ENCODE results near the gene ATP6V0A4.

Gene ATP6V0A4

DNA sequence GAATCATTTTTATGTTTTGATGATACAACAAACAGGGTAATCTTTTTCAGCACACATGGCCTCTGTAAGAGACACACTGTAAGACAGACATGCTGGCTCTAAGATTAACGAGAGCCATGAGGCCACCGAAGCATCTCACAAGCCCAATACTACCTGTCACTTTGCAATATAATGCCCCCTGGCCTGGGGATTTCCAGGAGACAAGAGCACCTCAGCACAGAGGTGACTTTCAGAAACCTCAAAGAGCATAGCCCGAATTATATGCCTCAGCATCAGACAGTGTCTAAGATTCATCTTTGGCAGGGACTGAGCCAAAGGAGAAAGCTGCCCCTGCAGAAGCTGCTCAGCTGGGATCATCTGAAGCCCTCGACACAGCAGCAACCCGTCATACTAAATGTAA is 44.4 kb downstream of the ATP6V0A4 start:
- no peak for DNase-seq (ENCODE audit: low read depth)
- no peak overlapping the region for H3K4me3 ChIP-seq (ENCODE audit: control insufficient read depth, low read depth, low read length)
- TF ChIP-seq, protein P1, sequence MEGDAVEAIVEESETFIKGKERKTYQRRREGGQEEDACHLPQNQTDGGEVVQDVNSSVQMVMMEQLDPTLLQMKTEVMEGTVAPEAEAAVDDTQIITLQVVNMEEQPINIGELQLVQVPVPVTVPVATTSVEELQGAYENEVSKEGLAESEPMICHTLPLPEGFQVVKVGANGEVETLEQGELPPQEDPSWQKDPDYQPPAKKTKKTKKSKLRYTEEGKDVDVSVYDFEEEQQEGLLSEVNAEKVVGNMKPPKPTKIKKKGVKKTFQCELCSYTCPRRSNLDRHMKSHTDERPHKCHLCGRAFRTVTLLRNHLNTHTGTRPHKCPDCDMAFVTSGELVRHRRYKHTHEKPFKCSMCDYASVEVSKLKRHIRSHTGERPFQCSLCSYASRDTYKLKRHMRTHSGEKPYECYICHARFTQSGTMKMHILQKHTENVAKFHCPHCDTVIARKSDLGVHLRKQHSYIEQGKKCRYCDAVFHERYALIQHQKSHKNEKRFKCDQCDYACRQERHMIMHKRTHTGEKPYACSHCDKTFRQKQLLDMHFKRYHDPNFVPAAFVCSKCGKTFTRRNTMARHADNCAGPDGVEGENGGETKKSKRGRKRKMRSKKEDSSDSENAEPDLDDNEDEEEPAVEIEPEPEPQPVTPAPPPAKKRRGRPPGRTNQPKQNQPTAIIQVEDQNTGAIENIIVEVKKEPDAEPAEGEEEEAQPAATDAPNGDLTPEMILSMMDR (conservative IDR thresholded peaks at IDR 0.05; ENCODE audit: control insufficient read depth, insufficient read depth, low read depth, low read length) = no peak

DNA sequence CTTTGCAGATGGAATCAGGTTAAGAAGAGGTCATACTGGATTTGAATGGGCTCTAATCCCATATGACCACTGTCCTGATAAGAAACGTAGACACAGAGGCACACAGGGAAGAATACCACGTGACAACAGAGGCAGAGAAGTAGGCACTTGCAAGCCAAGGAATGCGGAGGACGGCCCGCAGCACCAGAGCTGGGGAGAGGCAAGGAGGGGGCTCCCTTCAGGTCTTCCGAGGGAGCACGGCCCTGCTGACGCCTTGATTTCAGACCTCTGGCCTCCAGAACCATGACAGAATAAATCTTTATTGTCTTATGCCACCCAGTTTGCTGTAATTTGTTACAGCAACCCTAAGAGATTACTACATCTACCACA is 44.9 kb downstream of the ATP6V0A4 start:
- H3K4me3 ChIP-seq (ENCODE audit: control insufficient read depth, low read depth, low read length) = no peak overlapping the region
- TF ChIP-seq, protein P1 (conservative IDR thresholded peaks at IDR 0.05; ENCODE audit: control insufficient read depth, insufficient read depth, low read depth, low read length) = no peak
- no peak for DNase-seq (ENCODE audit: low read depth)

DNA sequence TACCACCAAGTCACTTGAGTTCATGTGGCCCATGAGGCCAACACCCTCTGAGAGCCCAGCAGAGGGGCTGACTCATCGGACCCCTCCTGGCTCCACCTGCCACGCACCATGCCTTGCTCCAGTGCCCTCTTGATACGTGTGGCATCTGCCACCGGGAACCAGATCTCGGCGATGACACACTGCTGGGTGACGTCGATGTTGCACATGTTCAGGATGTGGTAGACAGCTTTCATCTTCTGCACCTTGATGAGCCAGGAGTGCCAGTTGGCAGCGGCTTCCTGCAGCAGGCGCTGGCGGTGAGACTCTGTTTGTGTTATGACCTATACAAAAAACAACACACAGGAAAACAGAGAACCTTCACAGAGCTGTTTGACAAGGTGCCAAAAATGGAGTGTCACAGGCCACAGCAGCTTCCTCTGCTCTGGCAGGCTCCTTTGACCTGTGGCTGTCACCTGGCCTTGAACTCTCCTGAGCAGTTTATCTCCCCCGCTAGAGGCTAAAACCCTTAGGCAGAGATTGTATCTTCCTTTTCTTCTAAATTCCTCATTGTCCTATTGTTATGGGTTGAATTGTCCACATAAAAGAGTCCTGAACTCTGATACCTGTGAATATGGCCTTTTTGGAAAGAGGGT is 45.4 kb downstream of the ATP6V0A4 start:
- DNase-seq (ENCODE audit: low read depth) = no peak

DNA sequence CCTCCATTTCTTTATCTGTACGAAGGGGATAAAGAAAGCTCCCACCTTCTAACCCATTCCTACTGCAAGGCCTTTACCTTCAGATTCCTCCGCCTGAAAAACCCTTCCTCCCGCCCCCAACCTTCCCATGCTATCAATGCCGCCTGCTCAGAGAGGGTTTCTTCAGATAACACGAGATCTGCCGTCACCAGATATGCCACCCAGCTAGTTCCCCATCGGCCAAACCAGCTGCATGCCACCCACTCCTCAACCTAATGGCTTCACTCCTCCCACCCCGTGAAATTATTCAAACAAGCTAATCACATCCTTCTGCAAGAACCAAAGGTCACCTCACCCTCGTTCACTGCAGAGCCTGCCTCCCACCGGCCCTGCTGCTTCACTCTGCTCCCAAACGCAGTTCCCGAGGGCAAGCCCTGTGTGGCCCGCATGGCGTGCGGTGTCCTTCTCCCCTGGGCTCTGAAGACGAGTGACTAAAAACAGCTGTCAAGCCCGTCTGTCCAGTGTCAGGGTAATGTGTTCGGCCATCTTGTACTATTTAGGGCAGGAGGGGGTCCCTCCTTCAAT is 47.0 kb downstream of the ATP6V0A4 start:
- no peak overlapping the region for H3K4me3 ChIP-seq (ENCODE audit: control insufficient read depth, low read depth, low read length)
- TF ChIP-seq, protein P1 (conservative IDR thresholded peaks at IDR 0.05; ENCODE audit: control insufficient read depth, insufficient read depth, low read depth, low read length) = no peak
- DNase-seq (ENCODE audit: low read depth) = no peak

More for the DNA sequence above, 45.4 kb downstream of the ATP6V0A4 start:
- TF ChIP-seq, protein P1 (conservative IDR thresholded peaks at IDR 0.05; ENCODE audit: control insufficient read depth, insufficient read depth, low read depth, low read length) = no peak
- no peak overlapping the region for H3K4me3 ChIP-seq (ENCODE audit: control insufficient read depth, low read depth, low read length)

DNA sequence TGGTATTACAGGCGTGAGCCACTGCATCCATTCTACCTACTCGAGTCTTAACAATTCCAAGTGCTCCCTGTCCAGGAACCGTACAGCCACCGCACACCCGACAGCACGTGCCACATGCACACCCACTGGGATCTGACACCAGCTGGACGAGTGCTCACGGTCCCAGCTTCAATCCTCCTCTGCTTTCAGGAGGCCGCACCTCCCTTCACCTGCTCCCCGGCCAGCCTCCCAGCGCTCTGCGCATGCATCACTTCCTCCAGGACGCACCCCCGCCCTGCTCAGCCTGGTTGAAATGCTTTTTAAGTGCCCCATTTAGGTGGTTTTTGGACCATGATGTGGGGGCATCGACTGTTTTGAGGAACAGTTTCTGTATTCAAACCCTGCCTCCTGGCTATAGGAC is 47.5 kb downstream of the ATP6V0A4 start:
- TF ChIP-seq, protein P1 (conservative IDR thresholded peaks at IDR 0.05; ENCODE audit: control insufficient read depth, insufficient read depth, low read depth, low read length) = no peak
- no peak overlapping the region for H3K4me3 ChIP-seq (ENCODE audit: control insufficient read depth, low read depth, low read length)
- DNase-seq (ENCODE audit: low read depth) = no peak

DNA sequence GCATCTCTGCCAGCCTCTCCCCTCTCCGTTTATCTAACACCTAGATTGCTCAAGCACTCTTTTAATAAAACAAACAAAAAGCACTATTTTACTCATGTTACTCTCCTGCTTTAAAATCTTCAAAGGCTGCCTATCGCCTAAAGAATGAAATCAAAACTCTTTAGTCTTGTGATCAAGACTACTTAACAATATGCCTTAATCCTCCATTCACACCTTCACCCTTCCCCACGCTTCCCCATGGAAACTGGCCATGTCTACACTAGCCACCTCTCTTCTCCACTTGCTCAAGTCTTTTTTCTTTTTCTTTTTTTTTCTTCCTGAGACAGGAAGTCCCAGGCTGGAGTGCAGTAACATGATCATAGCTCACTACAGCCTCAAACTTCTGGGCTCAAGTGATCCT is 48.0 kb downstream of the ATP6V0A4 start:
- TF ChIP-seq, protein P1 (conservative IDR thresholded peaks at IDR 0.05; ENCODE audit: control insufficient read depth, insufficient read depth, low read depth, low read length) = no peak
- no peak overlapping the region for H3K4me3 ChIP-seq (ENCODE audit: control insufficient read depth, low read depth, low read length)
- DNase-seq (ENCODE audit: low read depth) = no peak
